HUES64 (cell line): Measurements from ENCODE around the gene CRTAC1.

Experiments used
- H3K27ac ChIP-seq: 2 replicates; pipeline ENCODE4 v1.7.0; 2013; ENCODE audit warnings: low read depth, low read length, inconsistent platforms
- H3K27me3 ChIP-seq: 2 replicates; pipeline ENCODE4 v1.6.1; 2013; ENCODE audit warnings: mild to moderate bottlenecking, low read length; ENCODE audit not compliant: insufficient read depth
- H3K36me3 ChIP-seq: 2 replicates; pipeline ENCODE4 v1.6.1; 2013; ENCODE audit warnings: mild to moderate bottlenecking, low read length; ENCODE audit not compliant: insufficient read depth
- H3K4me1 ChIP-seq: 2 replicates; pipeline ENCODE4 v1.6.1; 2013; ENCODE audit warnings: mild to moderate bottlenecking, low read length, moderate library complexity; ENCODE audit not compliant: insufficient read depth
- H3K4me3 ChIP-seq: 2 replicates; pipeline ENCODE4 v1.5.1; 2013; ENCODE audit warnings: mild to moderate bottlenecking, low read length, moderate library complexity
- H3K9ac ChIP-seq: 2 replicates; pipeline ENCODE4 v1.6.1; 2013; ENCODE audit warnings: mild to moderate bottlenecking, low read depth, low read length
- H3K9me3 ChIP-seq: 2 replicates; pipeline ENCODE4 v1.6.1; 2013; ENCODE audit warnings: low read depth, low read length; ENCODE audit not compliant: insufficient read depth
- WGBS: fragments of 150-250, 120-280 bp; methylation state at CpG from one replicate; pipeline ENCODE4 v1.1.7; 2013; ENCODE audit warnings: missing lambda C conversion rate; 5-methylcytosine and 5-hydroxymethylcytosine counted together

Gene CRTAC1

GRCh38 chr10:97939446-97939990 lies 90.9 kb downstream of the CRTAC1 start:
- no peak overlapping the region for H3K9ac ChIP-seq
- H3K27ac ChIP-seq, result no peak overlapping the region
- 69% methylated on average over 5 of the region's 5 CpGs for WGBS
- peaks cover 4% of the 10 kb centered on the region; the same call in 1 of the 2 replicates for H3K9me3 ChIP-seq
- no peaks in the 10 kb centered on the region for H3K36me3 ChIP-seq
- H3K27me3 ChIP-seq, result no peaks in the 10 kb centered on the region
- H3K4me1 ChIP-seq, result no peaks in the 10 kb centered on the region
- H3K4me3 ChIP-seq, result no peak overlapping the region

- no peaks in the 10 kb centered on the region for H3K4me1 ChIP-seq
- WGBS, result 88% methylated on average over 8 of the region's 8 CpGs
- no peak overlapping the region for H3K9ac ChIP-seq
- H3K27me3 ChIP-seq, result no peaks in the 10 kb centered on the region
- H3K9me3 ChIP-seq, result no peaks in the 10 kb centered on the region
- no peak overlapping the region for H3K4me3 ChIP-seq
- no peak overlapping the region for H3K27ac ChIP-seq
- no peaks in the 10 kb centered on the region for H3K36me3 ChIP-seq
These were observed 92.5 kb downstream of the CRTAC1 start for GRCh38 chr10:97937928-97938327.

GRCh38 chr10:97937054-97937453 lies 93.4 kb downstream of the CRTAC1 start:
- no peaks in the 10 kb centered on the region for H3K9me3 ChIP-seq
- H3K27me3 ChIP-seq, result no peaks in the 10 kb centered on the region
- H3K27ac ChIP-seq, result no peak overlapping the region
- no peak overlapping the region for H3K9ac ChIP-seq
- no peaks in the 10 kb centered on the region for H3K36me3 ChIP-seq
- H3K4me1 ChIP-seq, result no peaks in the 10 kb centered on the region
- H3K4me3 ChIP-seq, result no peak overlapping the region
- 89% methylated on average over 5 of the region's 5 CpGs for WGBS

GRCh38 chr10:97936126-97936525 lies 94.3 kb downstream of the CRTAC1 start:
- Histone ChIP-seq H3K9ac (no peak overlapping the region), H3K27ac (no peak overlapping the region), H3K4me3 (no peak overlapping the region), H3K4me1 (no peaks in the 10 kb centered on the region), H3K36me3 (no peaks in the 10 kb centered on the region), H3K9me3 (no peaks in the 10 kb centered on the region), H3K27me3 (no peaks in the 10 kb centered on the region)
- 93% methylated on average over 23 of the region's 23 CpGs for WGBS

- WGBS, result 88% methylated on average over 10 of the region's 10 CpGs
- Histone ChIP-seq H3K4me3 (no peak overlapping the region), H3K4me1 (no peaks in the 10 kb centered on the region), H3K27ac (no peak overlapping the region), H3K36me3 (no peaks in the 10 kb centered on the region), H3K27me3 (no peaks in the 10 kb centered on the region), H3K9ac (no peak overlapping the region), H3K9me3 (no peaks in the 10 kb centered on the region)
These were observed 97.4 kb downstream of the CRTAC1 start for GRCh38 chr10:97932932-97933530.

- Histone ChIP-seq H3K27ac (no peak overlapping the region), H3K9me3 (no peaks in the 10 kb centered on the region), H3K36me3 (no peaks in the 10 kb centered on the region), H3K9ac (no peak overlapping the region), H3K4me1 (no peaks in the 10 kb centered on the region), H3K4me3 (no peak overlapping the region), H3K27me3 (no peaks in the 10 kb centered on the region)
- 80% methylated on average over 4 of the region's 4 CpGs for WGBS
These were observed 99.4 kb downstream of the CRTAC1 start for GRCh38 chr10:97931041-97931440.

- WGBS, result 75% methylated on average over 6 of the region's 6 CpGs
- H3K4me3 ChIP-seq, result no peak overlapping the region
- no peaks in the 10 kb centered on the region for H3K9me3 ChIP-seq
- H3K4me1 ChIP-seq, result no peaks in the 10 kb centered on the region
- H3K36me3 ChIP-seq, result no peaks in the 10 kb centered on the region
- no peaks in the 10 kb centered on the region for H3K27me3 ChIP-seq
- H3K9ac ChIP-seq, result no peak overlapping the region
- H3K27ac ChIP-seq, result no peak overlapping the region
These were observed 101.5 kb downstream of the CRTAC1 start for GRCh38 chr10:97928897-97929296.

GRCh38 chr10:97927622-97928021 lies 102.8 kb downstream of the CRTAC1 start:
- no peak overlapping the region for H3K9ac ChIP-seq
- H3K36me3 ChIP-seq, result no peaks in the 10 kb centered on the region
- no peaks in the 10 kb centered on the region for H3K27me3 ChIP-seq
- H3K4me1 ChIP-seq, result no peaks in the 10 kb centered on the region
- H3K9me3 ChIP-seq, result no peaks in the 10 kb centered on the region
- H3K4me3 ChIP-seq, result no peak overlapping the region
- 89% methylated on average over 10 of the region's 10 CpGs for WGBS
- no peak overlapping the region for H3K27ac ChIP-seq

- Histone ChIP-seq H3K27ac (no peak overlapping the region), H3K4me3 (no peak overlapping the region), H3K27me3 (no peaks in the 10 kb centered on the region), H3K4me1 (no peaks in the 10 kb centered on the region), H3K36me3 (no peaks in the 10 kb centered on the region), H3K9ac (no peak overlapping the region), H3K9me3 (no peaks in the 10 kb centered on the region)
- WGBS, result 90% methylated on average over 13 of the region's 13 CpGs
These were observed 104.4 kb downstream of the CRTAC1 start for GRCh38 chr10:97926055-97926454.

- no peaks in the 10 kb centered on the region for H3K27me3 ChIP-seq
- H3K36me3 ChIP-seq, result no peaks in the 10 kb centered on the region
- no peaks in the 10 kb centered on the region for H3K4me1 ChIP-seq
- no peaks in the 10 kb centered on the region for H3K9me3 ChIP-seq
- WGBS, result 91% methylated on average over 11 of the region's 11 CpGs
- H3K4me3 ChIP-seq, result no peak overlapping the region
- H3K9ac ChIP-seq, result no peak overlapping the region
- H3K27ac ChIP-seq, result no peak overlapping the region
These were observed 105.0 kb downstream of the CRTAC1 start for GRCh38 chr10:97925308-97925938.

GRCh38 chr10:97924678-97925077 lies 105.7 kb downstream of the CRTAC1 start:
- Histone ChIP-seq H3K4me3 (no peak overlapping the region), H3K9me3 (no peaks in the 10 kb centered on the region), H3K27me3 (no peaks in the 10 kb centered on the region), H3K9ac (no peak overlapping the region), H3K36me3 (no peaks in the 10 kb centered on the region), H3K27ac (no peak overlapping the region), H3K4me1 (no peaks in the 10 kb centered on the region)
- WGBS, result 80% methylated on average over 3 of the region's 3 CpGs
